Measurements from ENCODE around the gene ZBTB46. TPM values are rescaled to one million over a fixed set of nuclear protein-coding genes. Genes with fewer than 3 reads are reported as not detected.
A peak's percentile ranks its signal among the peaks of the same experiment; 100 is the strongest.

Gene ZBTB46
- total RNA-seq, 1 donor from 2014 or later, result 23.7 TPM

- Mint-ChIP-seq H3K27ac (ENCODE audit: unreplicated experiment) (no peak overlapping the region), H3K4me3 (peak overlapping the region; percentile 38), H3K4me1 (no peaks in the 10 kb centered on the region), H3K27me3 (ENCODE audit: low read depth) (peaks cover 6% of the 10 kb centered on the region), H3K36me3 (ENCODE audit: low read depth) (peaks cover 4% of the 10 kb centered on the region), H3K9me3 (no peaks in the 10 kb centered on the region)
- no peak for TF ChIP-seq CTCF (conservative IDR thresholded peaks at IDR 0.05)
- no peak for DNase-seq (ENCODE audit: low read depth, low spot score)
These were observed 90.9 kb downstream of the ZBTB46 start for GRCh38 chr20:63740070-63740626.

- Mint-ChIP-seq H3K9me3 (no peaks in the 10 kb centered on the region), H3K27ac (ENCODE audit: unreplicated experiment) (no peak within 1 kb of the TSS), H3K4me1 (no peaks in the 10 kb centered on the region), H3K27me3 (ENCODE audit: low read depth) (peaks cover 6% of the 10 kb centered on the region), H3K36me3 (ENCODE audit: low read depth) (peaks cover 4% of the 10 kb centered on the region), H3K4me3 (peak within 1 kb of the TSS; percentile 38)
- TF ChIP-seq CTCF (conservative IDR thresholded peaks at IDR 0.05), result no peak
- peak; percentile 59 for DNase-seq (ENCODE audit: low read depth, low spot score)
These were observed 91.7 kb downstream of the ZBTB46 start, which contains the start of gene SLC2A4RG for GRCh38 chr20:63739130-63740069. Gene SLC2A4RG (plus strand): TSS chr20:63739776. CDS start chr20:63739913, 137 bp downstream.

- DNase-seq (ENCODE audit: low read depth, low spot score), result peak; percentile 45
- no peak overlapping the region for H3K27ac Mint-ChIP-seq (ENCODE audit: unreplicated experiment)
- no peak overlapping the region for H3K4me3 Mint-ChIP-seq
- H3K27me3 Mint-ChIP-seq (ENCODE audit: low read depth), result peaks cover 9% of the 10 kb centered on the region
- TF ChIP-seq CTCF (conservative IDR thresholded peaks at IDR 0.05), result no peak
- H3K4me1 Mint-ChIP-seq, result no peaks in the 10 kb centered on the region
- no peaks in the 10 kb centered on the region for H3K9me3 Mint-ChIP-seq
- H3K36me3 Mint-ChIP-seq (ENCODE audit: low read depth), result peaks cover 8% of the 10 kb centered on the region
These were observed 92.4 kb downstream of the ZBTB46 start for GRCh38 chr20:63738687-63739129.

GRCh38 chr20:63737945-63738686 lies 92.9 kb downstream of the ZBTB46 start:
- peaks cover 9% of the 10 kb centered on the region for H3K27me3 Mint-ChIP-seq (ENCODE audit: low read depth)
- no peak for TF ChIP-seq CTCF (conservative IDR thresholded peaks at IDR 0.05)
- no peak for DNase-seq (ENCODE audit: low read depth, low spot score)
- no peak overlapping the region for H3K4me3 Mint-ChIP-seq
- no peak overlapping the region for H3K27ac Mint-ChIP-seq (ENCODE audit: unreplicated experiment)
- H3K36me3 Mint-ChIP-seq (ENCODE audit: low read depth), result peaks cover 8% of the 10 kb centered on the region
- no peaks in the 10 kb centered on the region for H3K4me1 Mint-ChIP-seq
- no peaks in the 10 kb centered on the region for H3K9me3 Mint-ChIP-seq

GRCh38 chr20:63737695-63737944 lies 93.4 kb downstream of the ZBTB46 start:
- Mint-ChIP-seq H3K9me3 (no peaks in the 10 kb centered on the region), H3K27ac (ENCODE audit: unreplicated experiment) (no peak overlapping the region), H3K36me3 (ENCODE audit: low read depth) (peaks cover 8% of the 10 kb centered on the region), H3K4me3 (no peak overlapping the region), H3K4me1 (no peaks in the 10 kb centered on the region), H3K27me3 (ENCODE audit: low read depth) (peaks cover 9% of the 10 kb centered on the region)
- TF ChIP-seq CTCF (conservative IDR thresholded peaks at IDR 0.05), result no peak
- no peak for DNase-seq (ENCODE audit: low read depth, low spot score)

Measured in neural crest cell (in vitro differentiated cells).